Transverse colon (tissue), 4 donors: ENCODE measurements around the gene SAP30. TPM values are rescaled to one million over a fixed set of nuclear protein-coding genes. Genes with fewer than 3 reads are reported as not detected.

Experiments
- DNase-seq: peaks from one replicate; pipeline ENCODE4 v3.0.0-alpha.2; 2019
- H3K27ac ChIP-seq, 4 donors: fragments of 200-600 bp; sonication (generic); 2 replicates each; pipeline ENCODE4 v1.5.1; 2016 to 2018; ENCODE audit warnings: inconsistent platforms in 4 of 4
- H3K27me3 ChIP-seq: fragments of 200-600 bp; sonication (generic); 2 replicates; pipeline ENCODE4 v1.5.1; 2017; ENCODE audit warnings: inconsistent platforms
- H3K36me3 ChIP-seq, 4 donors: fragments of 200-600 bp; sonication (generic); 2 replicates each; pipeline ENCODE4 v1.5.1; 2017 to 2019; ENCODE audit warnings: inconsistent platforms in 4 of 4
- H3K4me1 ChIP-seq, 4 donors: fragments of 200-600 bp; sonication (generic); 2 replicates each; pipeline ENCODE4 v1.5.1; 2017 to 2020; ENCODE audit warnings: inconsistent platforms in 4 of 4
- H3K4me3 ChIP-seq, 4 donors: fragments of 200-600 bp; sonication (generic); 1 replicate in 1 of 4; 2 replicates in 3 of 4; pipeline versions ENCODE4 v1.5.1 to v1.6.1; 2017 to 2019; ENCODE audit warnings: inconsistent platforms in 4 of 4
- H3K9me3 ChIP-seq, 2 donors: fragments of 200-600 bp; sonication (generic); 2 replicates each; pipeline ENCODE4 v1.5.1; 2017 to 2019; ENCODE audit warnings: inconsistent platforms in 2 of 2
- CTCF ChIP-seq, 5 experiments: fragments of 200-600 bp in 3 of 5; fragments of 450-650 bp in 2 of 5; sonication (generic) in 3 of 5; IDR thresholded peaks; 1 replicate in 2 of 5; 2 replicates in 3 of 5; pipeline ENCODE4 v1.5.1; 2016 to 2017; ENCODE audit warnings: antibody characterized with exemption in 5 of 5, inconsistent platforms in 3 of 5, mild to moderate bottlenecking in 2 of 5, moderate library complexity in 1 of 5
- EP300 ChIP-seq: sonication (generic); formaldehyde crosslinking; IDR thresholded peaks from one replicate; pipeline ENCODE4 v1.6.1; 2017; ENCODE audit warnings: antibody characterized with exemption, low read depth
- POLR2A ChIP-seq: fragments of 450-650 bp; IDR thresholded peaks from one replicate; pipeline ENCODE4 v1.6.1; 2016; ENCODE audit warnings: antibody characterized with exemption, mild to moderate bottlenecking, moderate library complexity
- POLR2AphosphoS5 ChIP-seq, 3 donors: sonication (generic); formaldehyde crosslinking; IDR thresholded peaks; one replicate each; pipeline ENCODE4 v1.6.1; 2016; ENCODE audit warnings: antibody characterized with exemption in 3 of 3
- WGBS, 2 donors: methylation state at CpG; one replicate each; pipeline ENCODE4 v1.1.5; 2018; ENCODE audit warnings: low coverage in 1 of 2; 5-methylcytosine and 5-hydroxymethylcytosine counted together
- in situ Hi-C, 4 donors: fragments of 200-750 bp; cut with MboI; loops; one replicate each; pipeline versions ENCODE4 v1.15.0 to v1.15.1; 2017; ENCODE audit warnings: low sequenced_read_pairs in 3 of 4, low pct_ligation_motif_present in 1 of 4, low pct_unique_long_range_greater_than_20kb in 1 of 4
- intact Hi-C: fragments of 100-400 bp; cut with DNase I; formaldehyde crosslinking; loops from one replicate; pipeline ENCODE4 v1.15.1; 2023; ENCODE audit warnings: low total_unique reads
- total RNA-seq, 4 donors: library from RNA; depleted of rRNA; stranded (reverse); fragments of >200 nt; gene quantifications; one replicate each; pipeline ENCODE4 v1.1.0, GENCODE V29; 2016

Gene SAP30
- total RNA-seq, 4 donors from 2014 or later = 3.8 to 15.3 (median 14.7) TPM

GRCh38 chr4:173345648-173346047, 25.1 kb upstream of the SAP30 start:
- no peaks in the 10 kb centered on the region for H3K36me3 ChIP-seq
- 51 to 70% methylated on average over 2 of the region's 2 CpGs for WGBS, 2 donors
- no peak for DNase-seq
- TF ChIP-seq POLR2A (no peak), CTCF (IDR thresholded peaks at IDR 0.05) (no peak), POLR2AphosphoS5 (IDR thresholded peaks at IDR 0.05) (no peak)
- H3K27ac ChIP-seq = no peak overlapping the region
- no peaks in the 10 kb centered on the region for H3K9me3 ChIP-seq
- H3K27me3 ChIP-seq = no peaks in the 10 kb centered on the region
- in situ Hi-C loops (no loop called here), intact Hi-C loops (no loop called here)
- no peak overlapping the region for H3K4me3 ChIP-seq
- H3K4me1 ChIP-seq = no peaks in the 10 kb centered on the region

DNA sequence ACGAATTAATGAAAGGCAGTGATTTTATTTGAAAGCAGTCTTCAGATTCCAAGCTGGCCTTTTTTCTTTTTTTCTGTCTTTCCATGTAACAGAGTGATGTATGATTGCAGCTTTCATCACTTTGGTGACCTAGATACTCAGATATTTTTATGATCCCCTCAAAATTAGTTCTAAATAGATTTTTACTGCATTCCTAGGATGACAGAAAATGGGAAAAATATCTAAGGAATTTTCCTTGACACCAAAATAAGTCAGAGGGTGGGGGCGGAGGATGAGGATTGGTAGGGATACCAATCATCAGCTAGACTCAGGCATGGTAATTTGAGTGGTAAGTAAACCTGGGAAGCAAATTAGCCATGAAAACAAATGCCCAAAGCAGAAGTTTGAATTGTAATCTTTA, 24.7 kb upstream of the SAP30 start:
- no peaks in the 10 kb centered on the region for H3K36me3 ChIP-seq
- H3K4me1 ChIP-seq = no peaks in the 10 kb centered on the region
- intact Hi-C loops (no loop called here), in situ Hi-C loops (no loop called here)
- H3K4me3 ChIP-seq = no peak overlapping the region
- WGBS, 2 donors = 78 to 83% methylated on average over 2 of the region's 2 CpGs
- TF ChIP-seq CTCF (IDR thresholded peaks at IDR 0.05) (no peak), EP300 (no peak), POLR2AphosphoS5 (IDR thresholded peaks at IDR 0.05) (no peak), POLR2A (no peak)
- no peaks in the 10 kb centered on the region for H3K9me3 ChIP-seq
- no peaks in the 10 kb centered on the region for H3K27me3 ChIP-seq
- no peak for DNase-seq
- no peak overlapping the region for H3K27ac ChIP-seq

- intact Hi-C loops = no loop called here
- DNase-seq = no peak
- no peaks in the 10 kb centered on the region for H3K4me1 ChIP-seq
- H3K27ac ChIP-seq = no peak overlapping the region
- H3K4me3 ChIP-seq = no peak overlapping the region
- in situ Hi-C loops = no loop called here
- H3K36me3 ChIP-seq = no peaks in the 10 kb centered on the region
- H3K9me3 ChIP-seq = no peaks in the 10 kb centered on the region
- H3K27me3 ChIP-seq = no peaks in the 10 kb centered on the region
- no peak for TF ChIP-seq CTCF (IDR thresholded peaks at IDR 0.05)
- no peak for TF ChIP-seq EP300
- no peak for TF ChIP-seq POLR2A
- TF ChIP-seq POLR2AphosphoS5 (IDR thresholded peaks at IDR 0.05) = no peak
- WGBS, 2 donors = 100% methylated on average over 1 of the region's 1 CpG; no CpG with 5 or more reads in 1 of the 2 donors
These were observed 23.3 kb upstream of the SAP30 start for GRCh38 chr4:173347467-173347866.

DNA sequence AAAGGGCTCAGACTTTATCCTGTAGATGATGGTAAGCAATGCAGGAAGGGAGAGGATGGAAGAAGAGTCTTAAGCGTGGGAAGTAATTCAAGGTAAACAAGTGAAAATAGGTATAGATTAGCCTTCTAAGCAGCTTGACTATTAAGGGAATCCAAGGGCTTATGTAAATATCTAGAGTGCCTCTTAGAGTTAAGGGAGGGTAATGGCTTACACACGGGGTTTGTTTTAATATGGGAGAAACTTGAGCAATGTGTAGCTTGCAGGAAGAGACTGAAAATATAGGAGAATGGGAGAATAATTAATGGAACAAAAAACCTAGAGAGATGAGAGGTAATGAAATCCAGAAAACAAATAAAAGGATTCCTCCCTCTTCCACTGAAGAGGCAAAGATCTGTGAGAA, 12.8 kb upstream of the SAP30 start:
- no peak for DNase-seq
- Histone ChIP-seq H3K9me3 (no peaks in the 10 kb centered on the region), H3K4me3 (no peak overlapping the region), H3K4me1 (peaks cover 0 to 6% (median 0%) of the 10 kb centered on the region in 4 donors), H3K27ac (no peak overlapping the region), H3K27me3 (no peaks in the 10 kb centered on the region), H3K36me3 (no peaks in the 10 kb centered on the region)
- TF ChIP-seq POLR2AphosphoS5 (IDR thresholded peaks at IDR 0.05) (no peak), EP300 (no peak), CTCF (IDR thresholded peaks at IDR 0.05) (no peak), POLR2A (no peak)
- intact Hi-C loops (no loop called here), in situ Hi-C loops (no loop called here)
- WGBS, 2 donors = 62 to 69% methylated on average over 2 of the region's 2 CpGs
